OCI-LY1 (cell line): ENCODE results near the gene ARMH1.
"Not testable (repeated sequence)": the region's sequence is repeated elsewhere in the genome, so short reads cannot be mapped to it uniquely, and the experiment has no call there.

ENCODE experiments used
- H2AFZ ChIP-seq: fragments of 200-600 bp; sonication (generic), shearing (Covaris generic); 2 replicates; pipeline ENCODE4 v1.6.0; 2014; ENCODE audit warnings: antibody characterized with exemption, mild to moderate bottlenecking, low read length
- H3F3A ChIP-seq: fragments of 200-600 bp; sonication (generic), shearing (Covaris generic); 2 replicates; pipeline ENCODE4 v1.6.0; 2014; ENCODE audit warnings: mild to moderate bottlenecking, antibody characterized with exemption, low read length, moderate library complexity; ENCODE audit not compliant: insufficient read depth
- H3K27ac ChIP-seq: fragments of 200-600 bp; sonication (generic); 2 replicates; pipeline ENCODE4 v1.5.1; 2014; ENCODE audit warnings: low read length, mixed run types, mild to moderate bottlenecking, low read depth; ENCODE audit not compliant: poor library complexity, severe bottlenecking
- H3K27me3 ChIP-seq: fragments of 200-600 bp; sonication (generic); 2 replicates; pipeline ENCODE4 v1.6.0; 2014; ENCODE audit warnings: antibody characterized with exemption, mild to moderate bottlenecking, low read length, moderate library complexity; ENCODE audit not compliant: insufficient read depth
- H3K36me3 ChIP-seq: fragments of 200-600 bp; sonication (generic); 2 replicates; pipeline ENCODE4 v1.6.1; 2014; ENCODE audit warnings: mild to moderate bottlenecking, antibody characterized with exemption, low read length, moderate library complexity, mixed read lengths; ENCODE audit not compliant: insufficient read depth
- H3K4me1 ChIP-seq: fragments of 200-600 bp; sonication (generic); 2 replicates; pipeline ENCODE4 v1.5.1; 2014; ENCODE audit warnings: mild to moderate bottlenecking, low read length, moderate library complexity; ENCODE audit not compliant: insufficient read depth, severe bottlenecking
- H3K4me2 ChIP-seq: fragments of 200-600 bp; sonication (generic), shearing (Covaris generic); 2 replicates; pipeline ENCODE4 v1.6.1; 2014; ENCODE audit warnings: low read length
- H3K4me3 ChIP-seq: fragments of 200-600 bp; sonication (generic); 2 replicates; pipeline ENCODE4 v1.5.1; 2014; ENCODE audit warnings: low read length, low read depth, mild to moderate bottlenecking, mixed read lengths; ENCODE audit not compliant: poor library complexity, severe bottlenecking
- H3K79me2 ChIP-seq: fragments of 200-600 bp; shearing (Covaris generic); 2 replicates; pipeline ENCODE4 v1.6.1; 2016; ENCODE audit warnings: mixed run types, low read length, mixed read lengths; ENCODE audit not compliant: insufficient read depth
- H3K9ac ChIP-seq: fragments of 200-600 bp; sonication (generic), shearing (Covaris generic); 2 replicates; pipeline ENCODE4 v1.6.1; 2014; ENCODE audit warnings: mild to moderate bottlenecking, low read length, mixed read lengths
- H3K9me2 ChIP-seq: fragments of 200-600 bp; sonication (generic), shearing (Covaris generic); 2 replicates; pipeline ENCODE4 v1.6.1; 2014; ENCODE audit warnings: low read depth, mild to moderate bottlenecking, low read length, mixed read lengths
- H3K9me3 ChIP-seq: fragments of 200-600 bp; shearing (Covaris generic); 2 replicates; pipeline ENCODE4 v1.6.1; 2014; ENCODE audit warnings: low read length, mixed read lengths
- H4K20me1 ChIP-seq: fragments of 200-600 bp; sonication (generic), shearing (Covaris generic); 2 replicates; pipeline ENCODE4 v1.6.0; 2016; ENCODE audit warnings: mild to moderate bottlenecking, low read length; ENCODE audit not compliant: insufficient read depth
- EZH2 ChIP-seq: fragments of 200-600 bp; sonication (generic), shearing (Covaris generic); IDR thresholded peaks from 2 replicates; pipeline ENCODE4 v1.8.0; 2017; ENCODE audit warnings: borderline replicate concordance, mixed run types, mild to moderate bottlenecking, antibody characterized with exemption, low read length, moderate library complexity, mixed read lengths
- TF ChIP-seq, protein P1 (sequence below): fragments of 200-600 bp; sonication (generic), shearing (Covaris generic); IDR thresholded peaks from 2 replicates; pipeline ENCODE4 v1.5.1; 2017; ENCODE audit warnings: mild to moderate bottlenecking, antibody characterized with exemption, low read length, moderate library complexity, mixed read lengths

The ARMH1 gene

DNA sequence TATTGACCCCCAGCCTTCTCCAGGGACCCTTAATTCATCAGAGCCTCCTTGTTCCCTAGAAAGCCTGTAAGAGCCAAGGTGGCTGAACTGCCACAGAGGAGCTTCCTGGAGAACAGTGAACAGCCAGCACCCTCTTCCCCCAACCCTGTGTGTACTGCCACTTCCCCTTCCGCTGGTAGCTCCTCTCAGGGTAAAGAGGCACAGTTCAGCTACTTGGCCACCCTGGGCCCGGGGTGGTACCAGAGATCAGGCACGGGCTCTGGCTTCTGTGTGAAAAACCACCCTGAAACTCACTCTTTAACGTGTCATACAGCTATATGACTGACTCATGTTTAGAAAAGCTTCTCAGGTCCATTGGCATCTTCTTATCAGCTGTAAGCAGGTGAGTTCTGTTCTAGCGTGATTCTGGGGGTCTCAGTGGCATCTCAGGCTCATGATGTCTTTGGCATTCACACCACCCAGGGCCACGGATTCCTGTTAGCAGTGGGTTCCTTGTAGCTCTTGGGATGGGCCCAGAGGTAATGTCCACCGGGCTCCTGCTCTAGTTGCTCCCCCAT, 22.4 kb downstream of the ARMH1 start:
- Histone ChIP-seq H3K27me3 (no peaks in the 10 kb centered on the region), H3K9me2 (no peaks in the 10 kb centered on the region), H3K4me1 (peaks cover 55% of the 10 kb centered on the region), H3F3A (no peaks in the 10 kb centered on the region), H3K9ac (no peak overlapping the region; the same call in 1 of the 2 replicates), H3K4me3 (no peak overlapping the region), H2AFZ (no peak overlapping the region), H3K27ac (peak overlapping the region; percentile 20), H3K79me2 (no peaks in the 10 kb centered on the region), H3K4me2 (peak overlapping the region; percentile 25; the same call in 1 of the 2 replicates), H3K9me3 (no peaks in the 10 kb centered on the region), H3K36me3 (no peaks in the 10 kb centered on the region; the same call in 1 of the 2 replicates), H4K20me1 (no peaks in the 10 kb centered on the region)
- TF ChIP-seq EZH2 = no peak
- TF ChIP-seq, protein P1, sequence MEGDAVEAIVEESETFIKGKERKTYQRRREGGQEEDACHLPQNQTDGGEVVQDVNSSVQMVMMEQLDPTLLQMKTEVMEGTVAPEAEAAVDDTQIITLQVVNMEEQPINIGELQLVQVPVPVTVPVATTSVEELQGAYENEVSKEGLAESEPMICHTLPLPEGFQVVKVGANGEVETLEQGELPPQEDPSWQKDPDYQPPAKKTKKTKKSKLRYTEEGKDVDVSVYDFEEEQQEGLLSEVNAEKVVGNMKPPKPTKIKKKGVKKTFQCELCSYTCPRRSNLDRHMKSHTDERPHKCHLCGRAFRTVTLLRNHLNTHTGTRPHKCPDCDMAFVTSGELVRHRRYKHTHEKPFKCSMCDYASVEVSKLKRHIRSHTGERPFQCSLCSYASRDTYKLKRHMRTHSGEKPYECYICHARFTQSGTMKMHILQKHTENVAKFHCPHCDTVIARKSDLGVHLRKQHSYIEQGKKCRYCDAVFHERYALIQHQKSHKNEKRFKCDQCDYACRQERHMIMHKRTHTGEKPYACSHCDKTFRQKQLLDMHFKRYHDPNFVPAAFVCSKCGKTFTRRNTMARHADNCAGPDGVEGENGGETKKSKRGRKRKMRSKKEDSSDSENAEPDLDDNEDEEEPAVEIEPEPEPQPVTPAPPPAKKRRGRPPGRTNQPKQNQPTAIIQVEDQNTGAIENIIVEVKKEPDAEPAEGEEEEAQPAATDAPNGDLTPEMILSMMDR = no peak

- Histone ChIP-seq H3K4me1 (peaks cover 53% of the 10 kb centered on the region), H3K36me3 (no peaks in the 10 kb centered on the region), H3K4me2 (no peak overlapping the region), H3F3A (no peaks in the 10 kb centered on the region), H3K4me3 (no peak overlapping the region), H4K20me1 (no peaks in the 10 kb centered on the region), H2AFZ (no peak overlapping the region), H3K79me2 (no peaks in the 10 kb centered on the region), H3K9ac (no peak overlapping the region), H3K9me3 (no peaks in the 10 kb centered on the region), H3K27me3 (no peaks in the 10 kb centered on the region), H3K27ac (no peak overlapping the region), H3K9me2 (no peaks in the 10 kb centered on the region)
- TF ChIP-seq EZH2 = no peak
- TF ChIP-seq, protein P1 = no peak
Observed at GRCh38 chr1:44698138-44698537, 23.6 kb downstream of the ARMH1 start.

DNA sequence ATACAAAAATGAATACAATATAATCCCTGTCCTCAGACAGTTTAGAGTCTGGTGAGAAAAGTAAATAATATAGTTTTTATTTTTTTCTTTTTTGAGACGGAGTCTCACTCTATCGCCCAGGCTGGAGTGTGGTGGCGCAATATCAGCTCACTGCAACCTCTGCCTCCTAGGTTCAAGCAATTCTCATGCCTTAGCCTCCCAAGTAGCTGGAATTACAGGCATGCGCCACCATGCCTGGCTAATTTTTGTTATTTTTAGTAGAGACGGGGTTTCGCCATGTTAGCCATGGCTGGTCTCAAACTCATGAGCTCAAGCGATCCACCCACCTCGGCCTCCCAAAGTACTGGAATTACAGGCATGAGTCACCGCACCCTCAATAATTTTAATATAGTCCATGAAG, 24.9 kb downstream of the ARMH1 start:
- not testable (repeated sequence) for H3K79me2 ChIP-seq, H3K27ac ChIP-seq, H2AFZ ChIP-seq, H3K9me3 ChIP-seq, H3K4me3 ChIP-seq, H3F3A ChIP-seq, H3K9ac ChIP-seq, H3K27me3 ChIP-seq, H3K9me2 ChIP-seq, H3K4me2 ChIP-seq, H4K20me1 ChIP-seq, H3K36me3 ChIP-seq
- peaks cover 41% of the 10 kb centered on the region for H3K4me1 ChIP-seq

- Histone ChIP-seq H3K4me3 (no peak overlapping the region), H3K9ac (no peak overlapping the region), H3K4me1 (peaks cover 29% of the 10 kb centered on the region), H4K20me1 (no peaks in the 10 kb centered on the region), H2AFZ (no peak overlapping the region), H3K79me2 (no peaks in the 10 kb centered on the region), H3K36me3 (no peaks in the 10 kb centered on the region), H3K27me3 (no peaks in the 10 kb centered on the region), H3K9me3 (no peaks in the 10 kb centered on the region), H3K27ac (no peak overlapping the region), H3F3A (no peaks in the 10 kb centered on the region), H3K9me2 (no peaks in the 10 kb centered on the region), H3K4me2 (no peak overlapping the region)
- no peak for TF ChIP-seq EZH2
- TF ChIP-seq, protein P1 = no peak
Observed at GRCh38 chr1:44700573-44700972, 26.1 kb downstream of the ARMH1 start.
